K562 (cell line): ENCODE data around the gene ESPN. TPM values are rescaled to one million over a fixed set of nuclear protein-coding genes. Genes with fewer than 3 reads are reported as not detected.

ENCODE experiments used
- ATAC-seq: fragments of 200-7000 bp; cut with Tn5 transposase; 3 replicates; pipeline ENCODE4 v1.9.1; 2020; ENCODE audit warnings: moderate library complexity
- BruUV-seq: library from RNA; stranded (reverse); fragments of 400-500 nt; replicated peaks from 2 replicates; lab custom pipeline; 2021; lab: Mats Ljungman, UMichigan
- CTCF ChIA-PET: fragments of 300-600 bp; formaldehyde crosslinking; extraction: SDS; loops from one replicate; lab custom pipeline; 2021; ENCODE audit warnings: low intra/inter-chr PET ratio; lab: Yijun Ruan, JAX
- POLR2A ChIA-PET: fragments of 300-600, 350-650 bp; sonication (Branson Sonifier 250); formaldehyde crosslinking; extraction: SDS; loops from one replicate; lab custom pipeline; 2021; ENCODE audit warnings: antibody characterized with exemption, inconsistent platforms; lab: Yijun Ruan, JAX
- DNase-seq, 4 experiments: peaks; one replicate each; pipeline versions ENCODE4 v3.0.0 to v3.0.0-alpha.2; 2011 to 2018; ENCODE audit warnings: low spot score in 3 of 4, mixed read lengths in 3 of 4; ENCODE audit errors: extremely low read depth in 1 of 4
- FAIRE-seq: peaks from 2 replicates; lab custom pipeline; 2011; peaks lifted over from hg19 to GRCh38; lab: Jason Lieb, UNC
- H2AFZ ChIP-seq: 2 replicates; pipeline ENCODE4 v1.6.0; 2011; ENCODE audit warnings: low read depth, low read length, control low read depth, inconsistent platforms
- H3K27ac ChIP-seq: fragments of 200-600 bp; 3 replicates; pipeline ENCODE4 v1.8.0; 2011; ENCODE audit warnings: low read depth, mild to moderate bottlenecking, control low read depth, inconsistent platforms, low read length, moderate library complexity, mixed read lengths; ENCODE audit errors: extremely low read depth
- H3K27me3 ChIP-seq, 2 experiments: fragments of 300-600 bp in 1 of 2; 2 replicates in 1 of 2; 3 replicates in 1 of 2; pipeline versions ENCODE4 v1.6.0 to v1.8.0; 2011; ENCODE audit warnings: inconsistent platforms in 2 of 2, low read length in 2 of 2, mild to moderate bottlenecking in 1 of 2, mixed read lengths in 1 of 2, moderate library complexity in 1 of 2; ENCODE audit not compliant: control insufficient read depth in 2 of 2, insufficient read depth in 2 of 2
- H3K36me3 ChIP-seq: fragments of 300-600 bp; 3 replicates; pipeline ENCODE4 v1.8.0; 2011; ENCODE audit warnings: mild to moderate bottlenecking, low read length, inconsistent platforms; ENCODE audit not compliant: control insufficient read depth, insufficient read depth
- H3K4me1 ChIP-seq, 2 experiments: fragments of 200-600 bp in 1 of 2; replicated peaks in 1 of 2; 2 replicates in 1 of 2; 3 replicates in 1 of 2; pipeline versions ENCODE4 v1.5.1 to v1.8.0; 2011; ENCODE audit warnings: inconsistent platforms in 2 of 2, low read length in 2 of 2, mild to moderate bottlenecking in 1 of 2, mixed read lengths in 1 of 2, moderate library complexity in 1 of 2; ENCODE audit not compliant: control insufficient read depth in 2 of 2, insufficient read depth in 2 of 2
- H3K4me2 ChIP-seq: 2 replicates; pipeline ENCODE4 v1.6.1; 2011; ENCODE audit warnings: low read length, control low read depth, inconsistent platforms, mixed read lengths; ENCODE audit not compliant: insufficient read depth
- H3K4me3 ChIP-seq: fragments of 200-600 bp; sonication (generic), shearing (Covaris generic); 2 replicates; pipeline ENCODE4 v1.5.1; 2016; ENCODE audit warnings: control low read depth, inconsistent platforms
- H3K79me2 ChIP-seq: fragments of 200-600 bp; 3 replicates; pipeline ENCODE4 v1.8.0; 2011; ENCODE audit warnings: low read length, inconsistent platforms; ENCODE audit not compliant: control insufficient read depth, insufficient read depth
- H3K9ac ChIP-seq, 2 experiments: 2 replicates each; pipeline versions ENCODE4 v1.6.0 to v1.6.1; 2011; ENCODE audit warnings: low read depth in 2 of 2, low read length in 2 of 2, control low read depth in 1 of 2, inconsistent platforms in 1 of 2, mild to moderate bottlenecking in 1 of 2, mixed read lengths in 1 of 2; ENCODE audit not compliant: insufficient read depth in 1 of 2
- H3K9me1 ChIP-seq: one replicate; pipeline ENCODE4 v1.6.0; 2011; ENCODE audit warnings: inconsistent platforms, mild to moderate bottlenecking, low read length, moderate library complexity; ENCODE audit not compliant: control insufficient read depth, insufficient read depth
- H3K9me3 ChIP-seq: replicated peaks from 2 replicates; pipeline ENCODE4 v1.5.1; 2011; ENCODE audit warnings: low read depth, low read length, inconsistent platforms; ENCODE audit not compliant: control insufficient read depth, insufficient read depth
- H4K20me1 ChIP-seq: replicated peaks from 2 replicates; pipeline ENCODE4 v1.6.1; 2011; ENCODE audit warnings: low read length, inconsistent platforms, mixed read lengths; ENCODE audit not compliant: control insufficient read depth, insufficient read depth
- CEBPG ChIP-seq, 3 experiments: fragments of 200-800 bp in 1 of 3; sonication (Bioruptor generic) in 1 of 3; sonication (generic) in 1 of 3; formaldehyde crosslinking in 1 of 3; IDR thresholded peaks in 2 of 3; conservative IDR thresholded peaks in 1 of 3; 2 replicates each; pipeline versions ENCODE4 v1.6.1 to v1.8.0; 2016 to 2022; ENCODE audit warnings: missing compliant biosample characterization in 2 of 3, missing genetic modification characterization in 2 of 3, mild to moderate bottlenecking in 1 of 3, missing genetic modification reagents in 1 of 3
- EGR1 ChIP-seq: fragments of 450-650 bp; conservative IDR thresholded peaks from 2 replicates; pipeline ENCODE4 v1.6.1; 2017; ENCODE audit warnings: mild to moderate bottlenecking
- HDAC1 ChIP-seq, 2 experiments: fragments of 450-650 bp; IDR thresholded peaks; 2 replicates each; pipeline ENCODE4 v1.6.1; 2016 to 2017; ENCODE audit warnings: inconsistent platforms in 1 of 2, mild to moderate bottlenecking in 1 of 2, moderate library complexity in 1 of 2
- HNRNPLL ChIP-seq: fragments of 200-400 bp; formaldehyde crosslinking; IDR thresholded peaks from 2 replicates; pipeline ENCODE4 v1.6.1; 2017; ENCODE audit warnings: low read length, low read depth, mild to moderate bottlenecking; ENCODE audit not compliant: poor library complexity, severe bottlenecking
- ILK ChIP-seq: fragments of 450-650 bp; IDR thresholded peaks from 2 replicates; pipeline ENCODE4 v1.6.1; 2016; ENCODE audit warnings: missing genetic modification characterization, low read depth, mild to moderate bottlenecking, missing compliant biosample characterization, moderate library complexity, borderline replicate concordance
- KDM2B ChIP-seq: fragments of 250-450 bp; sonication (Bioruptor Pico); IDR thresholded peaks from 2 replicates; pipeline ENCODE4 v1.8.0; 2021; ENCODE audit warnings: mild to moderate bottlenecking, moderate library complexity
- MLX ChIP-seq, 2 experiments: fragments of 450-650 bp in 1 of 2; sonication (generic) in 1 of 2; formaldehyde crosslinking; conservative IDR thresholded peaks; 2 replicates each; pipeline versions ENCODE4 v1.4.0 to v1.8.1; 2020 to 2022; ENCODE audit warnings: mild to moderate bottlenecking in 1 of 2, missing genetic modification reagents in 1 of 2
- PHB ChIP-seq: fragments of 250-450 bp; sonication (Bioruptor Pico); IDR thresholded peaks from 2 replicates; pipeline ENCODE4 v1.5.0; 2021
- SMC3 ChIP-seq: conservative IDR thresholded peaks from 2 replicates; pipeline ENCODE4 v1.6.1; 2011; ENCODE audit warnings: low read depth, low read length, improper control_type of control experiment; ENCODE audit not compliant: insufficient read depth
- SP1 ChIP-seq: sonication (generic); formaldehyde crosslinking; IDR thresholded peaks from 2 replicates; pipeline ENCODE4 v1.8.1; 2022; ENCODE audit warnings: mild to moderate bottlenecking, missing genetic modification reagents
- TEAD4 ChIP-seq, 2 experiments: sonication (generic) in 1 of 2; formaldehyde crosslinking in 1 of 2; IDR thresholded peaks; 2 replicates each; pipeline versions ENCODE4 v1.6.1 to v1.8.0; 2012 to 2022; ENCODE audit warnings: borderline replicate concordance in 1 of 2, inconsistent platforms in 1 of 2, low read length in 1 of 2, mild to moderate bottlenecking in 1 of 2, missing genetic modification reagents in 1 of 2
- ZBTB7A ChIP-seq: IDR thresholded peaks from 2 replicates; pipeline ENCODE4 v1.6.1; 2011; ENCODE audit warnings: low read depth, mild to moderate bottlenecking, low read length, moderate library complexity, borderline replicate concordance; ENCODE audit not compliant: control insufficient read depth
- WGBS: fragments of 100-300 bp; shearing (Covaris generic); methylation state at CpG from one replicate; pipeline ENCODE4 v1.1.6; 2016; ENCODE audit warnings: low coverage, mixed read lengths; ENCODE audit not compliant: insufficient coverage; ENCODE audit errors: missing lambda C conversion rate; 5-methylcytosine and 5-hydroxymethylcytosine counted together
- in situ Hi-C: fragments of 300-500 bp; cut with MboI; formaldehyde crosslinking; loops from 4 replicates; pipeline ENCODE4 v1.15.0; 2018; ENCODE audit warnings: inconsistent platforms, mixed read lengths
- intact Hi-C: fragments of 100-400 bp; cut with micrococcal nuclease; formaldehyde crosslinking; loops from 2 replicates; pipeline ENCODE4 v1.14.2; 2022
- polyA plus RNA-seq, 8 experiments: library from polyadenylated mRNA; depleted of rRNA in 4 of 8; stranded (reverse) in 5 of 8; unstranded in 3 of 8; fragments of >200 nt; fragmentation: Nextera tagmentation in 2 of 8; fragmentation: Illumina TruSeq in 1 of 8; extraction: Ambion mirVana in 2 of 8; extraction: Trizol in 1 of 8; gene quantifications; 2 replicates each; pipeline versions ENCODE4 v1.2.1 to v1.2.3, GENCODE V29; 2011 to 2014; ENCODE audit warnings: inconsistent platforms in 1 of 8, missing spikeins in 1 of 8
- total RNA-seq, 7 experiments: library from RNA; depleted of rRNA in 6 of 7; stranded (reverse); fragments of >200 nt in 6 of 7; fragmentation: Illumina TruSeq in 2 of 7; extraction: Trizol in 2 of 7; gene quantifications; 2 replicates each; pipeline versions ENCODE4 v1.2.1 to v1.2.3, GENCODE V29; 2011 to 2021; ENCODE audit warnings: low replicate concordance in 1 of 7
- TF ChIP-seq, protein P1 (sequence below): sonication (generic); formaldehyde crosslinking; IDR thresholded peaks from 2 replicates; pipeline ENCODE4 v1.8.1; 2023; ENCODE audit warnings: mild to moderate bottlenecking, missing genetic modification reagents

ESPN gene
- total and polyA plus RNA-seq, 9 of the 15 experiments (the other 6 are each of a cell fraction or from before 2014, with no cell fraction given) = 0.07 to 1.2 (median 0.45) TPM; not detected in 3

DNA sequence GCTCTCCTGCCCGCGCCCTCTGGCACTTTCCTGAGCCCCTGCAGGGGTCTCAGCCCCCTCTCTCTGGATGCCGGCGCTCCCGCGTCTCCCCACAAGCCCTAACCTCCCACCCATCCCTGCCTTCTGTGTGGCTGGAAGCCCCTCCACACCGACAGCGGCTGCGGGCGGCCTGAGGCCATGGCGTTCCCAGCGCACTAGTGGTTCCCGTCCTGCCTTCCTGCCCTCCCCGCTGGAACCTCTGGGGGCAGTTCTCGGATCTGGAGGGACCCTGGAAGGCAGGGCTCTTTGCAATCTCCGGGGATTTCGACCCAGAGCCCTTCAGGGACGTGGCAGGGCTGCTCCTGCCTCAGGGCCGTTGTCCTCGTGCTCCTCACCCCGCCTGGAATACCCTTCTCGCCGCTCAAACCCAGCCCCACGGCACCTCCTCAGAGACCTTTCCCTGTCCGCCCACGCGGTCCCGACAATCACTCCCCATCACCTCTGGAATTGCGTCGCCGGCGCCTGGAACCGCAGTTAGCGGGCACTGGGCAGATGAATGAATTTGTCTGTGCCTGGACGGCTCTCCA, 493 bp upstream of the ESPN start:
- in situ Hi-C loops (no loop called here), intact Hi-C loops (loop anchor here (1.0 kb wide), 1 partner anchor 14 kb away; no protein-coding TSS in a partner anchor)
- H4K20me1 ChIP-seq = peaks cover 46% of the 10 kb centered on the region; the same call in 1 of the 2 replicates
- ChIA-PET POLR2A (interaction anchor here (0.6 to 2.2 kb wide), 5 partner anchors 8 to 224 kb away, joined by 3 to 11 read pairs (median 3); no protein-coding TSS in a partner anchor), CTCF (interaction anchor here (0.6 to 1.5 kb wide), 3 partner anchors 13 to 61 kb away, joined by 3 to 9 read pairs (median 5); no protein-coding TSS in a partner anchor)
- H3K27ac ChIP-seq = no peak overlapping the region
- no peaks in the 10 kb centered on the region for H3K9me3 ChIP-seq
- BruUV-seq = no TSS peak
- no peak overlapping the region for H3K4me3 ChIP-seq
- peak overlapping the region; percentile 63 for H2AFZ ChIP-seq
- peaks cover 39 to 77% of the 10 kb centered on the region in 2 experiments for H3K4me1 ChIP-seq
- peak overlapping the region in 1 of 2 experiments; percentile 66; a peak in 3 of 4 replicates for H3K9ac ChIP-seq
- H3K79me2 ChIP-seq = no peaks in the 10 kb centered on the region
- H3K27me3 ChIP-seq = peaks cover 27 to 57% of the 10 kb centered on the region in 2 experiments; a peak in 4 of 5 replicates
- DNase-seq (peak in 2 of 4 experiments; percentile 43 to 47), FAIRE-seq (no peak), ATAC-seq (peak; percentile 7)
- H3K4me2 ChIP-seq = peak overlapping the region; percentile 67
- WGBS = 7% methylated on average over 35 of the region's 35 CpGs
- no peaks in the 10 kb centered on the region for H3K36me3 ChIP-seq
- H3K9me1 ChIP-seq = no peaks in the 10 kb centered on the region
- TF ChIP-seq EGR1 (peak; percentile 82), CEBPG (CRISPR knock-in tag; IDR thresholded peaks at IDR 0.05) (0 out of 2 replicates have a peak, but pooled peaks have one; percentile 17), CEBPG (tag; conservative IDR thresholded peaks at IDR 0.05 in 1 of 2, IDR thresholded peaks at IDR 0.05 in 1 of 2) (no peak), PHB (CRISPR knock-in tag) (peak; percentile 25; the same call in 1 of the 2 replicates), ZBTB7A (peak; percentile 27; the same call in 1 of the 2 replicates), TEAD4 (IDR thresholded peaks at IDR 0.05; ENCODE audit: low read length) (no peak), TEAD4 (CRISPR knock-in tag; IDR thresholded peaks at IDR 0.05; ENCODE audit: borderline replicate concordance) (peak; percentile 73; the same call in 1 of the 2 replicates), SMC3 (0 out of 2 replicates have a peak, but pooled peaks have one; percentile 5), SP1 (CRISPR knock-in tag) (peak; percentile 10; the same call in 1 of the 2 replicates), MLX (CRISPR knock-in tag; conservative IDR thresholded peaks at IDR 0.05) (0 out of 4 replicates have a peak, but pooled peaks of 1 of the 2 experiments have one; percentile 28), HDAC1 (IDR thresholded peaks at IDR 0.05) (0 out of 4 replicates have a peak, but pooled peaks of 1 of the 2 experiments have one; percentile 7), ILK (no peak), KDM2B (CRISPR knock-in tag) (0 out of 2 replicates have a peak, but pooled peaks have one; percentile 49), HNRNPLL (peak; percentile 96)
- TF ChIP-seq, protein P1, sequence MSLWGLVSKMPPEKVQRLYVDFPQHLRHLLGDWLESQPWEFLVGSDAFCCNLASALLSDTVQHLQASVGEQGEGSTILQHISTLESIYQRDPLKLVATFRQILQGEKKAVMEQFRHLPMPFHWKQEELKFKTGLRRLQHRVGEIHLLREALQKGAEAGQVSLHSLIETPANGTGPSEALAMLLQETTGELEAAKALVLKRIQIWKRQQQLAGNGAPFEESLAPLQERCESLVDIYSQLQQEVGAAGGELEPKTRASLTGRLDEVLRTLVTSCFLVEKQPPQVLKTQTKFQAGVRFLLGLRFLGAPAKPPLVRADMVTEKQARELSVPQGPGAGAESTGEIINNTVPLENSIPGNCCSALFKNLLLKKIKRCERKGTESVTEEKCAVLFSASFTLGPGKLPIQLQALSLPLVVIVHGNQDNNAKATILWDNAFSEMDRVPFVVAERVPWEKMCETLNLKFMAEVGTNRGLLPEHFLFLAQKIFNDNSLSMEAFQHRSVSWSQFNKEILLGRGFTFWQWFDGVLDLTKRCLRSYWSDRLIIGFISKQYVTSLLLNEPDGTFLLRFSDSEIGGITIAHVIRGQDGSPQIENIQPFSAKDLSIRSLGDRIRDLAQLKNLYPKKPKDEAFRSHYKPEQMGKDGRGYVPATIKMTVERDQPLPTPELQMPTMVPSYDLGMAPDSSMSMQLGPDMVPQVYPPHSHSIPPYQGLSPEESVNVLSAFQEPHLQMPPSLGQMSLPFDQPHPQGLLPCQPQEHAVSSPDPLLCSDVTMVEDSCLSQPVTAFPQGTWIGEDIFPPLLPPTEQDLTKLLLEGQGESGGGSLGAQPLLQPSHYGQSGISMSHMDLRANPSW (CRISPR knock-in tag) = 0 out of 2 replicates have a peak, but pooled peaks have one; percentile 59
